HG03108 (cell line): ENCODE results near the gene TRNAU1AP.
"Not testable (repeated sequence)": the region's sequence is repeated elsewhere in the genome, so short reads cannot be mapped to it uniquely, and the experiment has no call there.

ENCODE experiments used
- ATAC-seq: cut with Tn5 transposase; IDR thresholded peaks from one replicate; pipeline ENCODE4 v1.9.1; 2021; ENCODE audit warnings: moderate library complexity; ENCODE audit not compliant: unreplicated experiment

TRNAU1AP gene

GRCh38 chr1:28552758-28553663 lies at the start of gene TRNAU1AP:
TSS of gene TRNAU1AP (plus strand) at chr1:28553085. CDS start at chr1:28553111, 26 bp downstream.
- peak; percentile 84 for ATAC-seq

GRCh38 chr1:28503117-28503516 lies 49.8 kb upstream of the TRNAU1AP start:
- no peak for ATAC-seq

- peak; percentile 77 for ATAC-seq
Observed at GRCh38 chr1:28505406-28506187, 47.3 kb upstream of the TRNAU1AP start, which contains the start of gene RCC1. TSS of gene RCC1 (plus strand) at chr1:28506043. CDS start at chr1:28529867, 23,824 bp downstream.

- no peak for ATAC-seq
Observed at GRCh38 chr1:28506907-28507246, 46.0 kb upstream of the TRNAU1AP start.

- no peak for ATAC-seq
Observed at GRCh38 chr1:28507247-28507645, 45.6 kb upstream of the TRNAU1AP start.

- no peak for ATAC-seq
Observed at GRCh38 chr1:28507646-28508434, 45.0 kb upstream of the TRNAU1AP start.

GRCh38 chr1:28508435-28508754 lies 44.5 kb upstream of the TRNAU1AP start:
- ATAC-seq: no peak

GRCh38 chr1:28509705-28510272 lies 43.1 kb upstream of the TRNAU1AP start:
- ATAC-seq: no peak

- ATAC-seq: no peak
Observed at GRCh38 chr1:28510273-28510969, 42.5 kb upstream of the TRNAU1AP start.

GRCh38 chr1:28510970-28511440 lies 41.9 kb upstream of the TRNAU1AP start:
- ATAC-seq: no peak

GRCh38 chr1:28512058-28512611 lies 40.8 kb upstream of the TRNAU1AP start:
- ATAC-seq: no peak

- ATAC-seq: not testable (repeated sequence)
Observed at GRCh38 chr1:28514445-28514933, 38.4 kb upstream of the TRNAU1AP start.

GRCh38 chr1:28516518-28516956 lies 36.3 kb upstream of the TRNAU1AP start:
- ATAC-seq: no peak

GRCh38 chr1:28517649-28517999 lies 35.3 kb upstream of the TRNAU1AP start:
- ATAC-seq: peak; percentile 2

- ATAC-seq: peak; percentile 71
Observed at GRCh38 chr1:28518000-28518744, 34.7 kb upstream of the TRNAU1AP start.

- ATAC-seq: no peak
Observed at GRCh38 chr1:28518745-28519341, 34.0 kb upstream of the TRNAU1AP start.

GRCh38 chr1:28519946-28520725 lies 32.7 kb upstream of the TRNAU1AP start:
- ATAC-seq: no peak

- not testable (repeated sequence) for ATAC-seq
Observed at GRCh38 chr1:28520796-28521195, 32.1 kb upstream of the TRNAU1AP start.
